Neutrophil (primary cell): Measurements from ENCODE around the gene MMP24.
"Not testable (repeated sequence)": the region's sequence is repeated elsewhere in the genome, so short reads cannot be mapped to it uniquely, and the experiment has no call there.

ENCODE experiments used
- H3K27ac ChIP-seq: fragments of 200-600 bp; sonication (generic); 2 replicates; pipeline ENCODE4 v1.5.1; 2016; ENCODE audit warnings: mild to moderate bottlenecking, moderate library complexity
- H3K27me3 ChIP-seq: fragments of 200-600 bp; sonication (generic); 2 replicates; pipeline ENCODE4 v1.6.0; 2016; ENCODE audit warnings: mild to moderate bottlenecking
- H3K36me3 ChIP-seq: fragments of 200-600 bp; sonication (generic); 2 replicates; pipeline ENCODE4 v1.5.1; 2017
- H3K4me1 ChIP-seq, 2 experiments: fragments of 200-600 bp in 1 of 2; sonication (generic) in 1 of 2; 1 replicate in 1 of 2; 2 replicates in 1 of 2; pipeline versions ENCODE4 v1.5.1 to v1.6.1; 2013 to 2016; ENCODE audit warnings: low read depth in 1 of 2, low read length in 1 of 2, mild to moderate bottlenecking in 1 of 2, moderate library complexity in 1 of 2; ENCODE audit not compliant: control insufficient read depth in 1 of 2, insufficient read depth in 1 of 2
- H3K4me3 ChIP-seq, 2 experiments: fragments of 200-600 bp in 1 of 2; sonication (generic) in 1 of 2; 1 replicate in 1 of 2; 2 replicates in 1 of 2; pipeline ENCODE4 v1.5.1; 2013 to 2016; ENCODE audit warnings: low read depth in 1 of 2, low read length in 1 of 2, mild to moderate bottlenecking in 1 of 2, moderate library complexity in 1 of 2
- H3K9me3 ChIP-seq: fragments of 200-600 bp; sonication (generic); 2 replicates; pipeline ENCODE4 v1.5.1; 2016
- TF ChIP-seq, protein P1 (sequence below): fragments of 200-600 bp; sonication (generic); IDR thresholded peaks from 2 replicates; pipeline ENCODE4 v1.5.1; 2016; ENCODE audit warnings: antibody characterized with exemption

The MMP24 gene

DNA sequence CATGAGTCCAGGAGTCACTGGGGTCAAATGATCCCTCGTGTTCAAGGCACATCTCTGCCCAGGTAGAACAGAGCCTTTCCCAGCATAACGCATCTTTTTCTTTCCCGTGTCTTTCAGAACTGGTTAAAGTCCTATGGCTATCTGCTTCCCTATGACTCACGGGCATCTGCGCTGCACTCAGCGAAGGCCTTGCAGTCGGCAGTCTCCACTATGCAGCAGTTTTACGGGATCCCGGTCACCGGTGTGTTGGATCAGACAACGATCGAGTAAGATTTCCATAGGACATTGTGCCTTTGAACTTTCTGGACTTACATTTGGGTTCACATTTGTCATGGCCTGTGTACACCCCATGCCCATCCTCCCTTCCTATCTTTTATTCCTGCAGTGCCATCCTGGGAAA lies 20.2 kb downstream of the MMP24 start:
- Histone ChIP-seq H3K36me3 (peaks cover 9% of the 10 kb centered on the region), H3K4me3 (no peak overlapping the region), H3K4me1 (peaks cover 19 to 20% of the 10 kb centered on the region in 2 experiments), H3K27ac (no peak overlapping the region), H3K9me3 (no peaks in the 10 kb centered on the region), H3K27me3 (no peaks in the 10 kb centered on the region)
- TF ChIP-seq, protein P1, sequence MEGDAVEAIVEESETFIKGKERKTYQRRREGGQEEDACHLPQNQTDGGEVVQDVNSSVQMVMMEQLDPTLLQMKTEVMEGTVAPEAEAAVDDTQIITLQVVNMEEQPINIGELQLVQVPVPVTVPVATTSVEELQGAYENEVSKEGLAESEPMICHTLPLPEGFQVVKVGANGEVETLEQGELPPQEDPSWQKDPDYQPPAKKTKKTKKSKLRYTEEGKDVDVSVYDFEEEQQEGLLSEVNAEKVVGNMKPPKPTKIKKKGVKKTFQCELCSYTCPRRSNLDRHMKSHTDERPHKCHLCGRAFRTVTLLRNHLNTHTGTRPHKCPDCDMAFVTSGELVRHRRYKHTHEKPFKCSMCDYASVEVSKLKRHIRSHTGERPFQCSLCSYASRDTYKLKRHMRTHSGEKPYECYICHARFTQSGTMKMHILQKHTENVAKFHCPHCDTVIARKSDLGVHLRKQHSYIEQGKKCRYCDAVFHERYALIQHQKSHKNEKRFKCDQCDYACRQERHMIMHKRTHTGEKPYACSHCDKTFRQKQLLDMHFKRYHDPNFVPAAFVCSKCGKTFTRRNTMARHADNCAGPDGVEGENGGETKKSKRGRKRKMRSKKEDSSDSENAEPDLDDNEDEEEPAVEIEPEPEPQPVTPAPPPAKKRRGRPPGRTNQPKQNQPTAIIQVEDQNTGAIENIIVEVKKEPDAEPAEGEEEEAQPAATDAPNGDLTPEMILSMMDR: no peak

DNA sequence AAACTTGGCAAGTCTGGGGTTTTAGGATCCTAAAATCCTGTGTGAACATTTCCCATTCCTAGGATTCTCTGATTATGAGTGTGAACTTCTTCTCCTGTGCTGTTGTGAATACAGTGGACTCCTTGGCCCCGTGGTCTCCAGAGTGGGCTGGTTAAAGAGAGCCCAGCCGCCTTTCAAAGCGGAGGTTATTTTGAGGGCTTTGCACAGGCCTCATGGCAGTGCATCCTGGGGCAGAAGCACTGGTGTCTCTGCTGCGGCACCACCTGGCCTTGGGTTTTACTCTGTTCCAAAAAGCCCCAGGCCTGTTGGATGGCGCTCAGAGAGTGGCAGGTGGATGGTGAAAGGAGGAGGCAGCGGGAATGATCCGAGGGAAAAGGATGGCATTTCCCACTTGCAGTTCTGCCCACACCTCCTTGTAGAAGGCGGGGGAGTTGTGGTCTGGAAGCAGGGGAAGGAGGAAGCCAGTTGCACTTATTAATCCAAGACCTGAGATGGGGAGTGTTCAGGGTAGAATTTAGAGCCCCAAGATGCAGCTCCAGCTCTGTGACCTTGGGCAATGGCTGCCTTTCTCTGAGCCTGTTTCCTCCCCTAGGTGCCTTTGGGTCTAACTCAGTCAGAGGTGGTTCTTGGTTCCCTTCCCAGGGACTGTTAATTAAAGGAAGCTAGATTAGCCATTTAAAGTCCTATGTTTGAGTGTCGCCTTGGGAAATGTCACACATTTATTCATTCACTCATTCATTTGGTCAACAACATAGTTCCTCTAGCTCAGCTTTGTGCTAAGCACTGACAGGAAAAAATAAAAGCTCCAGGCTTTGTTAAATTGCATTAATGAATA lies 22.4 kb downstream of the MMP24 start:
- Histone ChIP-seq H3K36me3 (peaks cover 10% of the 10 kb centered on the region), H3K27ac (no peak overlapping the region), H3K4me3 (no peak overlapping the region), H3K4me1 (peaks cover 22 to 25% of the 10 kb centered on the region in 2 experiments), H3K27me3 (no peaks in the 10 kb centered on the region), H3K9me3 (no peaks in the 10 kb centered on the region)
- TF ChIP-seq, protein P1: no peak

DNA sequence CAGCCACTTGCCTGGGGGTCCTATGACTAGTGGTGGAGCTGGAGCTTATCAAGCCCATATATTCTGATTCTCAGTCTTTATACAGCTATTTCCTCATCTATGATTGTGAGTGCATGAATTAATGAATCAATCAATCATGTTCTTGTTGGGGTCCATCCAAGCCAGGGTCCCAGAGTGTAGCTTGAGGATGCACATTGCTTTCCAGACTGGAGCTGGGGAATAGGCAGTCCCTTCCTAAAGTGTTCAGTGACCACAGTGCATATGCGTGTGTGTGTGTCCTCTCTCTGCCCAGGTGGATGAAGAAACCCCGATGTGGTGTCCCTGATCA lies 25.1 kb downstream of the MMP24 start:
- no peak overlapping the region for H3K4me3 ChIP-seq
- H3K9me3 ChIP-seq: no peaks in the 10 kb centered on the region
- H3K27ac ChIP-seq: peak overlapping the region; percentile 82
- H3K36me3 ChIP-seq: peaks cover 26% of the 10 kb centered on the region
- TF ChIP-seq, protein P1: no peak
- H3K4me1 ChIP-seq: peaks cover 22 to 25% of the 10 kb centered on the region in 2 experiments
- no peaks in the 10 kb centered on the region for H3K27me3 ChIP-seq

DNA sequence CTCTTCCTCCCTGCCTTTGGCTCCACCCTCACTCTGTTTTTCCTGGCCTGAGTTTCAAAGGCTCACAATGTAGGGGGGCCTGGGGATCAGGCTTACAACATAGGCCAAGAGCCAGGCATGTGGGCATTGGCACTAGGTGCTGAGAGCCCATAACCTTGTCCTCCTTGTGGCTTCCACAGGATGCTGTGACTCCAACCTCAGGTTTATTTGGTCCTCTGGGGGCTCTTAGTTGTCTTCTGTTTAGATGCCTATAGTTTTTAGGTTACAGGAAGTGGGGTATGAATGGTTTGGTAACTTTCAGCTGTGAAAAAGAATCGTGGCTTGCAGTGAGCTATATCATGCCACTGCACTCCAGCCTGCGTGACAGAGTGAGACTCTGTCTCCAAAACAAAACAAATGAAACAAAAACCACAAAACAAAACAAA lies 25.6 kb downstream of the MMP24 start:
- no peaks in the 10 kb centered on the region for H3K9me3 ChIP-seq
- H3K36me3 ChIP-seq: peaks cover 25% of the 10 kb centered on the region
- peak overlapping the region; percentile 82 for H3K27ac ChIP-seq
- peaks cover 22 to 25% of the 10 kb centered on the region in 2 experiments for H3K4me1 ChIP-seq
- H3K27me3 ChIP-seq: no peaks in the 10 kb centered on the region
- TF ChIP-seq, protein P1: no peak
- H3K4me3 ChIP-seq: no peak overlapping the region

DNA sequence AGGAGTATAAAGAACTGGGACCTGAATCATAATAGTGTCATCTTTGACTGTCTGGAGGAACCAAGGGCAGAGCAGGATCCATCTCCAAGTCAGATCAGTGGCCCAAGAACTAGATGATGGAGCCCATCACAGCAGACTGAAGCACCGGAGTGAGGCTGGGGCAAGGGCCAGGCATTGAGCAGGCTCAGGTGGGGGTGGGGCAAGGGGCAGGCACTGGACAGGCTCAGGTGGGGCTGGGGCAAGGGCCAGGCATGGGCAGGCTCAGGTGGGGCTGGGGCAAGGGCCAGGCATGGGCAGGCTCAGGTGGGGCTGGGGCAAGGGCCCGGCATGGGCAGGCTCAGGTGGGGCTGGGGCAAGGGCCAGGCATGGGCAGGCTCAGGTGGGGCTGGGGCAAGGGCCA lies 26.1 kb downstream of the MMP24 start:
- H3K4me1 ChIP-seq: peaks cover 22 to 25% of the 10 kb centered on the region in 2 experiments
- H3K4me3 ChIP-seq, H3K9me3 ChIP-seq, H3K27me3 ChIP-seq: not testable (repeated sequence)
- H3K27ac ChIP-seq: peak overlapping the region; percentile 82
- H3K36me3 ChIP-seq: peaks cover 22% of the 10 kb centered on the region

DNA sequence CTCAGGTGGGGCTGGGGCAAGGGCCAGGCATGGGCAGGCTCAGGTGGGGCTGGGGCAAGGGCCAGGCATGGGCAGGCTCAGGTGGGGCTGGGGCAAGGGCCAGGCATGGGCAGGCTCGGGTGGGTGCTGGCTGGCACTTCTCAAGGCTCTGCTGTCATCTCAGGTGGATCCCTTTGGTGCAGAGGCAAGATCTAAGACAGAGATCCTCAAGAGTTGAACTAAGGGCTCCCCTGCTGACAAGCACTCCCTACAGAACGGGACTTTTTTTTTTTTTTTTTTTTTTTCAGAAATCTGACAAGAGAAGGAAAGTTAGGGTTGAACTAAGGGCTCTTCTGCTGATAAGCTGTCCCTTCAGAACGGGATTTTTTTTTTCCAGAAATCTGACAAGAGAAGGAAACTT lies 26.5 kb downstream of the MMP24 start:
- peaks cover 23% of the 10 kb centered on the region for H3K36me3 ChIP-seq
- no peaks in the 10 kb centered on the region for H3K9me3 ChIP-seq
- no peaks in the 10 kb centered on the region for H3K27me3 ChIP-seq
- no peak overlapping the region for H3K27ac ChIP-seq
- H3K4me3 ChIP-seq: no peak overlapping the region
- TF ChIP-seq, protein P1: no peak
- peaks cover 22 to 25% of the 10 kb centered on the region in 2 experiments for H3K4me1 ChIP-seq
